Osteocyte (in vitro differentiated cells): ENCODE measurements around the gene RUNX2. TPM values are rescaled to one million over a fixed set of nuclear protein-coding genes. Genes with fewer than 3 reads are reported as not detected.

Experiments used
- DNase-seq: peaks from one replicate; pipeline ENCODE4 v3.0.0; 2021; ENCODE audit warnings: mixed read lengths; ENCODE audit not compliant: unreplicated experiment; ENCODE audit errors: extremely low spot score
- H3K27ac Mint-ChIP-seq: one replicate; pipeline ENCODE4 v1.8.0; 2021; ENCODE audit warnings: mild to moderate bottlenecking, mixed read lengths; ENCODE audit not compliant: unreplicated experiment
- H3K27me3 Mint-ChIP-seq: one replicate; pipeline ENCODE4 v1.8.0; 2021; ENCODE audit warnings: mixed read lengths; ENCODE audit not compliant: unreplicated experiment
- H3K36me3 Mint-ChIP-seq: one replicate; pipeline ENCODE4 v1.8.0; 2021; ENCODE audit warnings: mixed read lengths; ENCODE audit not compliant: unreplicated experiment
- H3K4me1 Mint-ChIP-seq: one replicate; pipeline ENCODE4 v1.8.0; 2021; ENCODE audit warnings: mixed read lengths; ENCODE audit not compliant: unreplicated experiment
- H3K4me3 Mint-ChIP-seq: one replicate; pipeline ENCODE4 v1.8.0; 2021; ENCODE audit warnings: mild to moderate bottlenecking, moderate library complexity, mixed read lengths; ENCODE audit not compliant: unreplicated experiment
- H3K9me3 Mint-ChIP-seq: one replicate; pipeline ENCODE4 v1.8.0; 2021; ENCODE audit warnings: mixed read lengths; ENCODE audit not compliant: unreplicated experiment
- CTCF ChIP-seq: fragments of 200-600 bp; sonication (generic); IDR thresholded peaks from 2 replicates; pipeline ENCODE4 v1.5.0; 2021; ENCODE audit warnings: antibody characterized with exemption, mild to moderate bottlenecking, moderate library complexity
- total RNA-seq: library from RNA; stranded (reverse); gene quantifications from 2 replicates; pipeline ENCODE4 v1.2.1, GENCODE V29; 2021

RUNX2 gene
- total RNA-seq, 1 donor from 2014 or later = 28.1 TPM

DNA sequence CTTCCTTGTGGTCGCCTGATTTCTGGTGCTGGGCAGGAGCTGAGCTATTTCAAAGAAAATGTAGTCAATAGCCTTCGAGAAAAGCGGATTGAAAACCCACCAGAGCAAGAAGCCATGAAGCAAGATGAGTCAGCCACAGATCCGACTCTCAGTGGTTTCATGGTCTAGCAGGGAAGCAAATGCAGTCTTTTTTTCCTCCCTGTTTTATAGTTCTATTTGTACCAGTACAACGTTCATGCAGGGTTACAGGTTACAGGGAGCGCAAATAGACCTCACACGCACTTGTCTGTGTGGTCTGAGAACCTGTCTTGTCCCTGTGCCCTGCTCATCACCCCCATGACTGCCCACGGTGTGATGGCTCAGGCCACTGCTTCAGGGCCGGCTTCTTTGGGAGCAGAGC, 359.4 kb downstream of the RUNX2 start:
- TF ChIP-seq CTCF = no peak
- Mint-ChIP-seq H3K9me3 (no peaks in the 10 kb centered on the region), H3K4me1 (no peaks in the 10 kb centered on the region), H3K4me3 (no peak overlapping the region), H3K27ac (no peak overlapping the region), H3K27me3 (no peaks in the 10 kb centered on the region), H3K36me3 (no peaks in the 10 kb centered on the region)
- no peak for DNase-seq

GRCh38 chr6:45688180-45688579, 360.1 kb downstream of the RUNX2 start:
- Mint-ChIP-seq H3K36me3 (no peaks in the 10 kb centered on the region), H3K9me3 (no peaks in the 10 kb centered on the region), H3K27ac (no peak overlapping the region), H3K4me1 (no peaks in the 10 kb centered on the region), H3K4me3 (no peak overlapping the region), H3K27me3 (no peaks in the 10 kb centered on the region)
- TF ChIP-seq CTCF = no peak
- DNase-seq = no peak

- no peak overlapping the region for H3K27ac Mint-ChIP-seq
- no peaks in the 10 kb centered on the region for H3K9me3 Mint-ChIP-seq
- TF ChIP-seq CTCF = no peak
- DNase-seq = no peak
- H3K27me3 Mint-ChIP-seq = no peaks in the 10 kb centered on the region
- no peaks in the 10 kb centered on the region for H3K4me1 Mint-ChIP-seq
- no peak overlapping the region for H3K4me3 Mint-ChIP-seq
- no peaks in the 10 kb centered on the region for H3K36me3 Mint-ChIP-seq
Observed at GRCh38 chr6:45689926-45690615, 361.9 kb downstream of the RUNX2 start.

- no peaks in the 10 kb centered on the region for H3K4me1 Mint-ChIP-seq
- no peaks in the 10 kb centered on the region for H3K9me3 Mint-ChIP-seq
- H3K27me3 Mint-ChIP-seq = no peaks in the 10 kb centered on the region
- no peak overlapping the region for H3K27ac Mint-ChIP-seq
- DNase-seq = no peak
- no peak for TF ChIP-seq CTCF
- H3K36me3 Mint-ChIP-seq = no peaks in the 10 kb centered on the region
- H3K4me3 Mint-ChIP-seq = no peak overlapping the region
Observed at GRCh38 chr6:45690846-45691245, 362.7 kb downstream of the RUNX2 start.

DNA sequence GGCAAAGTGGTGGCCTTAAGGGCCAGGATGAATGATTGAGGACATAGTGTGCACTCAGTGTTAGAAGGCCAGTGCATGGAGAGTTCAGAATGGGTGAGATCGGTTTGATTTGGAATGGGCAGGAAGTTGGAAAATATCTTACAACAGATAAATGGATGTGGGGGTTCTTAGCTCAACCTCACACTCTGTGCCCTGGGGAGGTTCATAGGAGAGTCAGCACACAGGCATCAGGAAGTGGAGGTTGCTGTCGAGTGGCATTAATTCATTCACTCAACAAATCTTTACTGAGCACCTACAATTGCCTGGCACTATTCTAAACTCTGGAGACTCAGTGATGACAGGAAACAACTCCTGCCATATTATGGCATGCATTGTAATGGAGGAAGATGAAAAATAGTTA, 363.3 kb downstream of the RUNX2 start:
- no peak for TF ChIP-seq CTCF
- H3K27me3 Mint-ChIP-seq = no peaks in the 10 kb centered on the region
- H3K4me1 Mint-ChIP-seq = no peaks in the 10 kb centered on the region
- DNase-seq = no peak
- no peak overlapping the region for H3K4me3 Mint-ChIP-seq
- no peaks in the 10 kb centered on the region for H3K9me3 Mint-ChIP-seq
- no peak overlapping the region for H3K27ac Mint-ChIP-seq
- H3K36me3 Mint-ChIP-seq = no peaks in the 10 kb centered on the region
